Retina (tissue), 1 donor: Measurements from ENCODE around the gene TUFT1.

Experiments used
- DNase-seq: peaks from one replicate; pipeline ENCODE4 v3.0.0-alpha.2; 2016

TUFT1 gene

GRCh38 chr1:151540021-151540981 lies at the start of gene TUFT1:
TSS of gene TUFT1 (plus strand) at chr1:151540309. CDS start at chr1:151540367, 58 bp downstream.
- peak; percentile 97 for DNase-seq

GRCh38 chr1:151491641-151492040 lies 48.5 kb upstream of the TUFT1 start:
- no peak for DNase-seq

- no peak for DNase-seq
These were observed 48.0 kb upstream of the TUFT1 start for GRCh38 chr1:151492120-151492519.

GRCh38 chr1:151493042-151493441 lies 47.1 kb upstream of the TUFT1 start:
- DNase-seq, result no peak

GRCh38 chr1:151494741-151495281 lies 45.3 kb upstream of the TUFT1 start:
- DNase-seq, result peak; percentile 85

- DNase-seq, result peak; percentile 63
These were observed 44.8 kb upstream of the TUFT1 start for GRCh38 chr1:151495316-151495715.

- no peak for DNase-seq
These were observed 40.7 kb upstream of the TUFT1 start for GRCh38 chr1:151499365-151499764.

- no peak for DNase-seq
These were observed 40.2 kb upstream of the TUFT1 start for GRCh38 chr1:151499930-151500329.

- DNase-seq, result no peak
These were observed 38.6 kb upstream of the TUFT1 start for GRCh38 chr1:151501474-151501873.

GRCh38 chr1:151502035-151502700 lies 37.9 kb upstream of the TUFT1 start:
- DNase-seq, result no peak

GRCh38 chr1:151502859-151503780 lies 37.0 kb upstream of the TUFT1 start:
- DNase-seq, result no peak

- DNase-seq, result no peak
These were observed 35.9 kb upstream of the TUFT1 start for GRCh38 chr1:151504252-151504651.

GRCh38 chr1:151504759-151505158 lies 35.4 kb upstream of the TUFT1 start:
- DNase-seq, result no peak

- no peak for DNase-seq
These were observed 31.3 kb upstream of the TUFT1 start for GRCh38 chr1:151508833-151509232.

GRCh38 chr1:151509350-151510019 lies 30.6 kb upstream of the TUFT1 start:
- no peak for DNase-seq

GRCh38 chr1:151510020-151510405 lies 30.1 kb upstream of the TUFT1 start:
- peak; percentile 28 for DNase-seq

- DNase-seq, result no peak
These were observed 29.5 kb upstream of the TUFT1 start for GRCh38 chr1:151510614-151510956.

GRCh38 chr1:151510957-151511635 lies 29.0 kb upstream of the TUFT1 start, which contains the start of gene CGN:
TSS of gene CGN (plus strand) at chr1:151511387. CDS start at chr1:151518520, 7,133 bp downstream.
- peak; percentile 93 for DNase-seq

GRCh38 chr1:151511636-151512215 lies 28.4 kb upstream of the TUFT1 start:
- no peak for DNase-seq

GRCh38 chr1:151512326-151512725 lies 27.8 kb upstream of the TUFT1 start:
- no peak for DNase-seq
